ENCODE results near the gene MATN4. TPM values are rescaled to one million over a fixed set of nuclear protein-coding genes. Genes with fewer than 3 reads are reported as not detected.

MATN4 gene
- total and polyA plus RNA-seq, 2 of the 13 experiments (the other 11 are each of a cell fraction or from before 2014, with no cell fraction given): not detected

- TF ChIP-seq HMGXB4 (CRISPR knock-in tag; IDR thresholded peaks at IDR 0.05; ENCODE audit: borderline replicate concordance in 1 of 2, low read depth in 1 of 2) (peak in 1 of 2 experiments; percentile 58; a peak in 1 of 4 replicates), ATAD3A (CRISPR knock-in tag; IDR thresholded peaks at IDR 0.05) (no peak), ZNF792 (CRISPR knock-in tag; IDR thresholded peaks at IDR 0.05) (no peak), FUBP1 (CRISPR knock-in tag; IDR thresholded peaks at IDR 0.05; ENCODE audit: borderline replicate concordance) (peak; percentile 86; the same call in 1 of the 2 replicates), EP300 (IDR thresholded peaks at IDR 0.05; ENCODE audit: low read depth in 2 of 2, low read length in 2 of 2) (peak; percentile 44 to 69; a peak in 2 of 4 replicates), EP300 (CRISPR knock-in tag; IDR thresholded peaks at IDR 0.05; ENCODE audit: borderline replicate concordance) (no peak; the same call in none of the 2 replicates), SPEN (CRISPR knock-in tag; IDR thresholded peaks at IDR 0.05; ENCODE audit: low read depth) (0 out of 2 replicates have a peak, but pooled peaks have one; percentile 31), SOX13 (IDR thresholded peaks at IDR 0.05) (no peak), SOX13 (CRISPR knock-in tag; conservative IDR thresholded peaks at IDR 0.05 in 1 of 2, IDR thresholded peaks at IDR 0.05 in 1 of 2) (peak in 1 of 2 experiments; percentile 75; a peak in 2 of 4 replicates), PAXIP1 (CRISPR knock-in tag; conservative IDR thresholded peaks at IDR 0.05) (peak; percentile 84), RARA (CRISPR knock-in tag; IDR thresholded peaks at IDR 0.05) (peak; percentile 87), NR2F2 (IDR thresholded peaks at IDR 0.05; ENCODE audit: borderline replicate concordance, low read depth) (peak; percentile 52; the same call in 1 of the 2 replicates), NR3C1 (CRISPR knock-in tag; IDR thresholded peaks at IDR 0.05) (no peak), RBM22 (optimal IDR thresholded peaks at IDR 0.05; ENCODE audit: low read length) (peak; percentile 20), JUN (CRISPR knock-in tag; IDR thresholded peaks at IDR 0.05) (peak; percentile 19; the same call in 1 of the 2 replicates), ZMYM4 (CRISPR knock-in tag; IDR thresholded peaks at IDR 0.05) (peak; percentile 34; the same call in 1 of the 2 replicates), HOMEZ (CRISPR knock-in tag; IDR thresholded peaks at IDR 0.05; ENCODE audit: low read depth) (0 out of 2 replicates have a peak, but pooled peaks have one; percentile 17), PAX8 (CRISPR knock-in tag; IDR thresholded peaks at IDR 0.05; ENCODE audit: borderline replicate concordance) (no peak)
These were observed 30.3 kb upstream of the MATN4 start (continued) for GRCh38 chr20:45338121-45339030.
